HepG2 (cell line): ENCODE measurements around the gene AGRN. TPM values are rescaled to one million over a fixed set of nuclear protein-coding genes. Genes with fewer than 3 reads are reported as not detected.
A peak's percentile ranks its signal among the peaks of the same experiment; 100 is the strongest.

Experiments used
- CCAR2 ChIP-seq: fragments of 200-400 bp; formaldehyde crosslinking; optimal IDR thresholded peaks from 2 replicates; pipeline ENCODE3; 2018; ENCODE audit warnings: low read depth, mild to moderate bottlenecking, low read length, moderate library complexity
- ERF ChIP-seq: IDR thresholded peaks from 2 replicates; pipeline ENCODE4 v1.6.1; 2018; ENCODE audit warnings: missing biosample characterization, missing genetic modification reagents
- GATAD1 ChIP-seq: IDR thresholded peaks from 2 replicates; pipeline ENCODE4 v1.6.1; 2016; ENCODE audit warnings: missing genetic modification reagents, missing compliant biosample characterization
- HOXA3 ChIP-seq: sonication (generic); formaldehyde crosslinking; IDR thresholded peaks from 2 replicates; pipeline ENCODE4 v1.5.0; 2020; ENCODE audit warnings: missing genetic modification reagents
- NR2F6 ChIP-seq, 2 experiments: IDR thresholded peaks; 2 replicates each; pipeline ENCODE4 v1.6.1; 2016; ENCODE audit warnings: antibody characterized with exemption in 1 of 2, mild to moderate bottlenecking in 1 of 2
- REPIN1 ChIP-seq: sonication (generic); formaldehyde crosslinking; IDR thresholded peaks from 2 replicates; pipeline ENCODE4 v1.8.0; 2022; ENCODE audit warnings: missing genetic modification reagents, low read depth, mild to moderate bottlenecking, borderline replicate concordance
- SNAI1 ChIP-seq: sonication (generic); formaldehyde crosslinking; IDR thresholded peaks from 2 replicates; pipeline ENCODE4 v1.5.0; 2020; ENCODE audit warnings: mild to moderate bottlenecking, missing genetic modification reagents, borderline replicate concordance
- ZBTB7A ChIP-seq: sonication (generic); formaldehyde crosslinking; IDR thresholded peaks from 2 replicates; pipeline ENCODE4 v1.8.0; 2022; ENCODE audit warnings: mild to moderate bottlenecking, missing genetic modification reagents
- ZNF142 ChIP-seq: sonication (generic); formaldehyde crosslinking; IDR thresholded peaks from 2 replicates; pipeline ENCODE4 v1.4.0; 2020; ENCODE audit warnings: missing genetic modification reagents
- ZNF264 ChIP-seq: sonication (generic); formaldehyde crosslinking; IDR thresholded peaks from 2 replicates; pipeline ENCODE4 v1.4.0; 2020; ENCODE audit warnings: missing genetic modification reagents
- ZNF546 ChIP-seq: sonication (generic); formaldehyde crosslinking; conservative IDR thresholded peaks from 2 replicates; pipeline ENCODE4 v1.8.1; 2023; ENCODE audit warnings: mild to moderate bottlenecking, missing genetic modification reagents
- ZNF629 ChIP-seq: sonication (generic); formaldehyde crosslinking; conservative IDR thresholded peaks from 2 replicates; pipeline ENCODE4 v1.5.0; 2020; ENCODE audit warnings: missing genetic modification reagents
- polyA plus RNA-seq, 8 experiments: library from polyadenylated mRNA; depleted of rRNA in 3 of 8; stranded (reverse) in 7 of 8; unstranded in 1 of 8; fragments of >200 nt; fragmentation: Illumina TruSeq in 4 of 8; extraction: Trizol in 4 of 8; gene quantifications; 2 replicates each; pipeline versions ENCODE4 v1.2.1 to v1.2.3, GENCODE V29; 2011 to 2016; ENCODE audit warnings: low read depth in 4 of 8, missing spikeins in 1 of 8, mixed read lengths in 1 of 8; ENCODE audit not compliant: insufficient read depth in 1 of 8
- total RNA-seq, 5 experiments: library from RNA; depleted of rRNA; stranded (reverse); fragments of >200 nt; fragmentation: Illumina TruSeq; extraction: Trizol; gene quantifications; 2 replicates each; pipeline ENCODE4 v1.2.3, GENCODE V29; 2016; ENCODE audit warnings: low read depth in 1 of 5
- TF ChIP-seq, protein P1 (sequence below): IDR thresholded peaks from 2 replicates; pipeline ENCODE4 v1.6.1; 2016; ENCODE audit warnings: mild to moderate bottlenecking
- TF ChIP-seq, protein P2 (sequence below): sonication (generic); formaldehyde crosslinking; IDR thresholded peaks from 2 replicates; pipeline ENCODE4 v1.5.0; 2020; ENCODE audit warnings: mild to moderate bottlenecking, missing genetic modification reagents, borderline replicate concordance
- TF ChIP-seq, protein P3 (sequence below): sonication (generic); IDR thresholded peaks from 2 replicates; pipeline ENCODE4 v1.6.1; 2016; ENCODE audit warnings: low read depth, borderline replicate concordance

Gene AGRN
- total and polyA plus RNA-seq, 2 of the 13 experiments (the other 11 are each of a cell fraction or from before 2014, with no cell fraction given): 29.8 to 65.2 TPM

DNA sequence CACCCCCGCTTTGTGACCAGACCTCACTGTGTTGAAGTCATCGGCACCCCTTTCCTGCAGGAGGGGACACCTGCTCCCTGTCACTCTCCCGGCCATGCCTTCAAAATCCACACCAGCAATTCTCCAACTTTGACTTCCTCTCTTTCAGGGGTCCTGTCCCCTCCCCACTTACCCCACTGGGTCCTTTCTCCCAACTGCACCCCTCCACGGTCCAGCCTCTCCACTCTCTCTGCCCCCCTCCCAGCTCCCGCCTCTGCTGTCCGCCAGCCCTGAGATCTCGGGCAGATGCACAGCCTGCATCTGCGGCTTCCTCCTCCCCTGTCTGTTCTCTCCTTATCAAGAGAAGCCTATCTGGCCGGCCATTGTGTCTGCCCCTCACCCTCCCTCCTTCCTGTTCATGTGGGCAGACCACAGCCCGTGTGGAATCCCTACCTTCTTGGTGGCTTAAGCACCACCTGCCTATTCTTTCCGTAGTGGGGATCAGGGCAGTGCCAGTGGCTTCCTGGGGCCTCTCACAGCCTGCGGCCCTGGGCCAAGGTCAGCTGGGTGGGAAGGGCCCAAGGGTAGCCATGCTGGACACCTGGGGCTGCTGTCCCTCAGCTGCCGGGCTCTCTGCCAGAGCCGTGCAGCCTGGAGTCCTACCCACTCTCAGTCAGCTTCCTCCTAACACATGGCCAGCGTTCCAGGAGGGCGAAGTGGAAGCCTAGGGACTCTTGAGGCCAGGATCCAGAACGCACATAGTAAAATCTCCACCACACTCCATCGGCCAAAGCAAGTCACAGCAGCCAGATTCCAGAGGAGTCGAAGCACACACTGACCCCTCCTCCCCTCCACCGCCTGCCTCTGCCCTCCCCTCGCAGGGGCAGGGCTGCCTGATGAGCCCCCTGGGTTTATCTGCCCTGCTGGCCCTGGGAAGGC, 14.9 kb upstream of the AGRN start (continued):
- TF ChIP-seq, protein P1, sequence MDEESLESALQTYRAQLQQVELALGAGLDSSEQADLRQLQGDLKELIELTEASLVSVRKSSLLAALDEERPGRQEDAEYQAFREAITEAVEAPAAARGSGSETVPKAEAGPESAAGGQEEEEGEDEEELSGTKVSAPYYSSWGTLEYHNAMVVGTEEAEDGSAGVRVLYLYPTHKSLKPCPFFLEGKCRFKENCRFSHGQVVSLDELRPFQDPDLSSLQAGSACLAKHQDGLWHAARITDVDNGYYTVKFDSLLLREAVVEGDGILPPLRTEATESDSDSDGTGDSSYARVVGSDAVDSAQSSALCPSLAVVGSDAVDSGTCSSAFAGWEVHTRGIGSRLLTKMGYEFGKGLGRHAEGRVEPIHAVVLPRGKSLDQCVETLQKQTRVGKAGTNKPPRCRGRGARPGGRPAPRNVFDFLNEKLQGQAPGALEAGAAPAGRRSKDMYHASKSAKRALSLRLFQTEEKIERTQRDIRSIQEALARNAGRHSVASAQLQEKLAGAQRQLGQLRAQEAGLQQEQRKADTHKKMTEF (CRISPR knock-in tag): peak; percentile 40; the same call in 1 of the 2 replicates
- TF ChIP-seq ZNF546 (CRISPR knock-in tag) (0 out of 2 replicates have a peak, but pooled peaks have one; percentile 25), SNAI1 (no peak), ZNF142 (CRISPR knock-in tag) (0 out of 2 replicates have a peak, but pooled peaks have one; percentile 16), CCAR2 (peak; percentile 89), ZNF629 (CRISPR knock-in tag) (0 out of 2 replicates have a peak, but pooled peaks have one; percentile 4), HOXA3 (CRISPR knock-in tag) (peak; percentile 66), NR2F6 (IDR thresholded peaks at IDR 0.05) (peak; percentile 38), NR2F6 (CRISPR knock-in tag; IDR thresholded peaks at IDR 0.05) (peak; percentile 65), ZNF264 (CRISPR knock-in tag) (peak; percentile 21; the same call in 1 of the 2 replicates), REPIN1 (CRISPR knock-in tag) (peak; percentile 37; the same call in 1 of the 2 replicates), GATAD1 (CRISPR knock-in tag) (peak; percentile 25; the same call in 1 of the 2 replicates), ERF (CRISPR knock-in tag) (peak; percentile 26; the same call in 1 of the 2 replicates), ZBTB7A (peak; percentile 83)
- TF ChIP-seq, protein P2, sequence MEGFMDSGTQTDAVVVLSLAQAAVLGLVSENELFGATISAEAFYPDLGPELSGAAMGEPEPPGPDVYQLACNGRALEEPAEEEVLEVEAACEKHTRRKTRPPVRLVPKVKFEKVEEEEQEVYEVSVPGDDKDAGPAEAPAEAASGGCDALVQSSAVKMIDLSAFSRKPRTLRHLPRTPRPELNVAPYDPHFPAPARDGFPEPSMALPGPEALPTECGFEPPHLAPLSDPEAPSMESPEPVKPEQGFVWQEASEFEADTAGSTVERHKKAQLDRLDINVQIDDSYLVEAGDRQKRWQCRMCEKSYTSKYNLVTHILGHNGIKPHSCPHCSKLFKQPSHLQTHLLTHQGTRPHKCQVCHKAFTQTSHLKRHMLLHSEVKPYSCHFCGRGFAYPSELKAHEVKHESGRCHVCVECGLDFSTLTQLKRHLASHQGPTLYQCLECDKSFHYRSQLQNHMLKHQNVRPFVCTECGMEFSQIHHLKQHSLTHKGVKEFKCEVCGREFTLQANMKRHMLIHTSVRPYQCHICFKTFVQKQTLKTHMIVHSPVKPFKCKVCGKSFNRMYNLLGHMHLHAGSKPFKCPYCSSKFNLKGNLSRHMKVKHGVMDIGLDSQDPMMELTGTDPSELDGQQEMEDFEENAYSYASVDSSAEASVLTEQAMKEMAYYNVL (CRISPR knock-in tag): 0 out of 2 replicates have a peak, but pooled peaks have one; percentile 36
- TF ChIP-seq, protein P3, sequence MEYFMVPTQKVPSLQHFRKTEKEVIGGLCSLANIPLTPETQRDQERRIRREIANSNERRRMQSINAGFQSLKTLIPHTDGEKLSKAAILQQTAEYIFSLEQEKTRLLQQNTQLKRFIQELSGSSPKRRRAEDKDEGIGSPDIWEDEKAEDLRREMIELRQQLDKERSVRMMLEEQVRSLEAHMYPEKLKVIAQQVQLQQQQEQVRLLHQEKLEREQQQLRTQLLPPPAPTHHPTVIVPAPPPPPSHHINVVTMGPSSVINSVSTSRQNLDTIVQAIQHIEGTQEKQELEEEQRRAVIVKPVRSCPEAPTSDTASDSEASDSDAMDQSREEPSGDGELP: peak; percentile 88; the same call in 1 of the 2 replicates
